ENCODE measurements around the gene RHEX.
"Not testable (repeated sequence)": the region's sequence is repeated elsewhere in the genome, so short reads cannot be mapped to it uniquely, and the experiment has no call there.

DNA sequence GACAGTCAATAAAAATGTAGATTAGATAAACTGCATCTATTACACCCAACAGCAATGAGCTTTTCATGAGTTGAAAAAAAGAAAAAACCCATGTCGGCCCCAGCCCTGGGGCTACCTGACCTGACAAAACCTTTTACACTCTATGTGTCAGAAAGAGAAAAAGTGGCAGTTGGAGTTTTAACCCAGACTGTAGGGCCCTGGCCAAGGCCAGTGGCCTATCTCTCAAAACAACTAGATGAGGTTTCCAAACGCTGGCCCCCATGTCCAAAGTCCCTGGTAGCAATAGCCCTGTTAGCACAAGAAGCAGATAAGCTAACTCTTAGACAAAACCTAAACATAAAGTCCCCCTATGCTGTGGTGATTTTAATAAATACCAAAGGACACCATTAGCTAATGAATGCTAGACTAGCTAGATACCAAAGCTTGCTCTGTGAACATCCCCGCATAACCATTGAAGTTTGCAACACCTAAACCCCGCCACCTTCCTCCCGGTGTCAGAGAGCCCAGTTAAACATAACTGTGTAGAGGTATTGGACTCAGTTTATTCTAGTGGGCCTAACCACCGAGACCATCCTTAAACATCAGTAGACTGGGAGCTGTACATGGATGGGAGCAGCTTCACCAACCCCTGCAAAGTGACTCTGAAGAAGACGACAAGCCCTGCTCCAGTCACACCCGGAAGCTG, 2.8 kb downstream of the RHEX start:
- TF ChIP-seq, protein P1, sequence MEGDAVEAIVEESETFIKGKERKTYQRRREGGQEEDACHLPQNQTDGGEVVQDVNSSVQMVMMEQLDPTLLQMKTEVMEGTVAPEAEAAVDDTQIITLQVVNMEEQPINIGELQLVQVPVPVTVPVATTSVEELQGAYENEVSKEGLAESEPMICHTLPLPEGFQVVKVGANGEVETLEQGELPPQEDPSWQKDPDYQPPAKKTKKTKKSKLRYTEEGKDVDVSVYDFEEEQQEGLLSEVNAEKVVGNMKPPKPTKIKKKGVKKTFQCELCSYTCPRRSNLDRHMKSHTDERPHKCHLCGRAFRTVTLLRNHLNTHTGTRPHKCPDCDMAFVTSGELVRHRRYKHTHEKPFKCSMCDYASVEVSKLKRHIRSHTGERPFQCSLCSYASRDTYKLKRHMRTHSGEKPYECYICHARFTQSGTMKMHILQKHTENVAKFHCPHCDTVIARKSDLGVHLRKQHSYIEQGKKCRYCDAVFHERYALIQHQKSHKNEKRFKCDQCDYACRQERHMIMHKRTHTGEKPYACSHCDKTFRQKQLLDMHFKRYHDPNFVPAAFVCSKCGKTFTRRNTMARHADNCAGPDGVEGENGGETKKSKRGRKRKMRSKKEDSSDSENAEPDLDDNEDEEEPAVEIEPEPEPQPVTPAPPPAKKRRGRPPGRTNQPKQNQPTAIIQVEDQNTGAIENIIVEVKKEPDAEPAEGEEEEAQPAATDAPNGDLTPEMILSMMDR (IDR thresholded peaks at IDR 0.05) = not testable (repeated sequence)
- not testable (repeated sequence) for TF ChIP-seq ZFX (IDR thresholded peaks at IDR 0.05; ENCODE audit: borderline replicate concordance)
